Karpas-422 (cell line): Measurements from ENCODE around the gene RNASE3. TPM values are rescaled to one million over a fixed set of nuclear protein-coding genes. Genes with fewer than 3 reads are reported as not detected.
A peak's percentile ranks its signal among the peaks of the same experiment; 100 is the strongest.
"Not testable (repeated sequence)": the region's sequence is repeated elsewhere in the genome, so short reads cannot be mapped to it uniquely, and the experiment has no call there.

ENCODE experiments used
- DNase-seq: peaks from one replicate; pipeline ENCODE4 v3.0.0-alpha.2; 2015
- H2AFZ ChIP-seq: fragments of 200-600 bp; sonication (generic); 2 replicates; pipeline ENCODE4 v1.6.1; 2014; ENCODE audit warnings: antibody characterized with exemption, low read length, mixed read lengths
- H3K27ac ChIP-seq: fragments of 200-600 bp; sonication (generic); 2 replicates; pipeline ENCODE4 v1.5.1; 2014; ENCODE audit warnings: mild to moderate bottlenecking, low read length, moderate library complexity
- H3K27me3 ChIP-seq: fragments of 200-600 bp; sonication (generic); 2 replicates; pipeline ENCODE4 v1.6.1; 2014; ENCODE audit warnings: low read length, mixed read lengths
- H3K36me3 ChIP-seq: fragments of 200-600 bp; sonication (generic); 2 replicates; pipeline ENCODE4 v1.6.1; 2014; ENCODE audit warnings: low read length, mixed read lengths; ENCODE audit not compliant: insufficient read depth
- H3K4me1 ChIP-seq: fragments of 200-600 bp; sonication (generic); 2 replicates; pipeline ENCODE4 v1.6.1; 2014; ENCODE audit warnings: mild to moderate bottlenecking, low read length, mixed read lengths
- H3K4me2 ChIP-seq: fragments of 200-600 bp; sonication (generic); 2 replicates; pipeline ENCODE4 v1.6.1; 2014; ENCODE audit warnings: low read length, low read depth, mild to moderate bottlenecking; ENCODE audit not compliant: poor library complexity, severe bottlenecking
- H3K4me3 ChIP-seq: fragments of 200-600 bp; sonication (generic); 2 replicates; pipeline ENCODE4 v1.5.1; 2014; ENCODE audit warnings: mild to moderate bottlenecking, antibody characterized with exemption, low read length, mixed read lengths
- H3K79me2 ChIP-seq: fragments of 200-600 bp; sonication (generic); 2 replicates; pipeline ENCODE4 v1.6.1; 2014; ENCODE audit warnings: mild to moderate bottlenecking, low read length, mixed read lengths
- H3K9ac ChIP-seq: fragments of 200-600 bp; sonication (generic); 2 replicates; pipeline ENCODE4 v1.6.0; 2014; ENCODE audit warnings: low read length
- H3K9me2 ChIP-seq: fragments of 200-600 bp; sonication (generic), shearing (Covaris generic); replicated peaks from 2 replicates; pipeline ENCODE4 v1.6.0; 2014; ENCODE audit warnings: mild to moderate bottlenecking, low read length, moderate library complexity; ENCODE audit not compliant: insufficient read depth
- H3K9me3 ChIP-seq: fragments of 300-700, 200-600 bp; sonication (generic); 2 replicates; pipeline ENCODE4 v1.6.1; 2014; ENCODE audit warnings: low read length, mixed read lengths
- H4K20me1 ChIP-seq: fragments of 200-600 bp; sonication (generic); 2 replicates; pipeline ENCODE4 v1.6.1; 2014; ENCODE audit warnings: mild to moderate bottlenecking, antibody characterized with exemption, low read length, low read depth; ENCODE audit not compliant: insufficient read depth
- total RNA-seq: library from RNA; depleted of rRNA; stranded (reverse); fragments of >200 nt; shearing (Covaris generic); gene quantifications from 2 replicates; pipeline ENCODE4 v1.2.3, GENCODE V29; 2014; ENCODE audit warnings: low replicate concordance

The RNASE3 gene
- total RNA-seq, 1 experiment from 2014 or later, result not detected

DNA sequence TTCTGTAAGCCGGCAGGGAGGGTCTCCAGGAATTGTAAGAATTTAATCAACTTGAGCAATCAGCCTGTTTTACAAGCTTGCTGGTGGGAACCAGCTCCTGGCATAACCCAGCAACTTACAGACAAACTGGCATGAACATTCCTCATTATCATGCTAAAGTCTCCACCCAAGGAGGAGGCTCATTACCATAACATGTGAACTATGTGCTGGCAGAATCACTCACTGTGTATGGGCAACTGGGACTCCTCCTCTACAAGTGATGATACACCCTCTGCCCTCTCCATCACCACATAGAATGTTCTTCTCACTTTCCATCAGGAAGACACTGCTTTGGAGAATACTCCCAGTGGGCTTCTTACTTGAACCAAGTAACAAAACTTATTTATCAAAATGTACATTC, 4.1 kb downstream of the RNASE3 start:
- H2AFZ ChIP-seq, H3K9me2 ChIP-seq, H3K9me3 ChIP-seq, H3K27ac ChIP-seq, H3K79me2 ChIP-seq, H3K27me3 ChIP-seq, H3K4me3 ChIP-seq, H3K36me3 ChIP-seq, H3K9ac ChIP-seq, H4K20me1 ChIP-seq, H3K4me1 ChIP-seq, DNase-seq, H3K4me2 ChIP-seq: not testable (repeated sequence)

DNA sequence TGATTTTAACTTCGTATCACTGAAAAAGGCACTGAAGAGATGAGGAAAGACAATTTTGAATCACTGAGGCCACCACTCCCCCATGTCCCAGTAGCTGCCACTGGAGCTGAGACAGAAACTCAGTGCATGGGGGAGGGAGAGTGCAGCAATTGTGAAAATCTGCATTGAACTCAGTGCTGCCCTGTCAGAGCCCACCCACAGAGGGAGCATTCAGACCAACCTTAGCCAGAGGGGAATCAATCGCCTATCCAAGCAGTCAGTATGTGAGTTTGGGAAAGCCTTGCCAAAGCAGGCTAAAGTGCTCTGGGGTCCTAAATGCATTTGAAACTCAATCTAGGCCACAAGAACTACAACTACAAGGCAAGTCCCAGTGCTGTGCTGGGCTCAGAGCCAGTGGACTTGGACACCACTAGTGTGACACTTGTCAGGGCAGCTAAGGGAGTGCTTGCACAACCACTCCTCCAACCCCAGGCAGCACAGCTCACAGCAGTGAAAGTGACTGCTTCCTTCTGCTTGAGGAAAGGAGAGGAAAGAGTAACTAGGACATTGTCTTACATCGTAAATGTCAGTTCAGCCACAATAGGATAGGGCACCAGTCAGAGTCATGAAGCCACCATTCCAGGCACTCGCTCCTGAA, 13.3 kb downstream of the RNASE3 start:
- no peak overlapping the region for H3K9ac ChIP-seq
- H3K4me1 ChIP-seq, result no peaks in the 10 kb centered on the region
- H3K79me2 ChIP-seq, result no peaks in the 10 kb centered on the region
- H3K4me3 ChIP-seq, result no peak overlapping the region
- no peaks in the 10 kb centered on the region for H3K9me2 ChIP-seq
- H3K27ac ChIP-seq, result no peak overlapping the region
- no peaks in the 10 kb centered on the region for H4K20me1 ChIP-seq
- no peak for DNase-seq
- no peaks in the 10 kb centered on the region for H3K36me3 ChIP-seq
- H3K27me3 ChIP-seq, result no peaks in the 10 kb centered on the region
- H2AFZ ChIP-seq, result no peak overlapping the region
- no peak overlapping the region for H3K4me2 ChIP-seq
- no peaks in the 10 kb centered on the region for H3K9me3 ChIP-seq

DNA sequence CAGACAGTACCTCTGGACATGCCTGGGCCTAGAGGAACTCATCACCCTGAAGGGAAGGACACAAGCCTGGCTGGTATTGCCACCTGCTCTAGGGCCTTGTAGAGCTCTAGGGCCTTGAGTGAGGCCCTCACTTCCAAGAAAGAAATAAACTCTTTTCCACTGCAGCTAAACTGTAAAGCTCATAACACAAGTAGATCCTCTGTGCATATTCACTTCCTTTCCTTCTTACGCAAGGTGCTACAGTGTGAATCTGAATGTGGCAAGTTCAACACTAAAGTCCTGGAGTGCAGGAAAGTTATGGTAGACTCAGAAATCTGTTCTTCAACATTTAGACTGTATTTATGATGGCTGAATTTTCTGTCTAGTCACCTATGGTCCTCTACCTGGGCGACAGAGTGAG, 14.5 kb downstream of the RNASE3 start:
- Histone ChIP-seq H3K9me3 (no peaks in the 10 kb centered on the region), H3K79me2 (no peaks in the 10 kb centered on the region), H3K4me1 (no peaks in the 10 kb centered on the region), H3K27me3 (no peaks in the 10 kb centered on the region), H4K20me1 (no peaks in the 10 kb centered on the region), H3K4me2 (no peak overlapping the region), H3K9me2 (no peaks in the 10 kb centered on the region), H2AFZ (no peak overlapping the region), H3K27ac (no peak overlapping the region), H3K4me3 (no peak overlapping the region), H3K9ac (no peak overlapping the region), H3K36me3 (no peaks in the 10 kb centered on the region)
- no peak for DNase-seq

DNA sequence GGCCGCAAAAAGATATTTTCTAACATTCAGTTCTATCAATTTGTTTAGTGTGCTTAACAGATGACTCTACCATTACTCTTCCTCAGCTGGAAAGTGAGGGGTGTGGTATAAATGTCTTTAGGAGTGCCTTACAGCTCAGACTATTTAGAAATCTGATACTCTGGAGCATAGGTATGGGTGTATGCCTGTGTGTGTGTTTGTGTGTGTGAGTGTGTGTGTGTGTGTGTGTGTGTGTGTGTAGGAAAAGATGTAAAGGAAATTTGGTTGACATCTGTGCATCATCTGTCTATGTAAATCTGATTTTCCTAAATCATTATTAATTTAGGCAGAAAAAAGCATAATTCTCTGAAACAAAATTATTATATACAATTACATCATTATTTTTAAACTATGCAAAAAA, 16.0 kb downstream of the RNASE3 start:
- no peaks in the 10 kb centered on the region for H3K27me3 ChIP-seq
- H3K4me3 ChIP-seq, result no peak overlapping the region
- no peak overlapping the region for H3K27ac ChIP-seq
- H3K9ac ChIP-seq, result no peak overlapping the region
- H3K9me2 ChIP-seq, result no peaks in the 10 kb centered on the region
- no peak overlapping the region for H3K4me2 ChIP-seq
- no peaks in the 10 kb centered on the region for H3K4me1 ChIP-seq
- no peaks in the 10 kb centered on the region for H3K9me3 ChIP-seq
- H4K20me1 ChIP-seq, result no peaks in the 10 kb centered on the region
- no peak overlapping the region for H2AFZ ChIP-seq
- no peak for DNase-seq
- H3K36me3 ChIP-seq, result no peaks in the 10 kb centered on the region
- no peaks in the 10 kb centered on the region for H3K79me2 ChIP-seq

DNA sequence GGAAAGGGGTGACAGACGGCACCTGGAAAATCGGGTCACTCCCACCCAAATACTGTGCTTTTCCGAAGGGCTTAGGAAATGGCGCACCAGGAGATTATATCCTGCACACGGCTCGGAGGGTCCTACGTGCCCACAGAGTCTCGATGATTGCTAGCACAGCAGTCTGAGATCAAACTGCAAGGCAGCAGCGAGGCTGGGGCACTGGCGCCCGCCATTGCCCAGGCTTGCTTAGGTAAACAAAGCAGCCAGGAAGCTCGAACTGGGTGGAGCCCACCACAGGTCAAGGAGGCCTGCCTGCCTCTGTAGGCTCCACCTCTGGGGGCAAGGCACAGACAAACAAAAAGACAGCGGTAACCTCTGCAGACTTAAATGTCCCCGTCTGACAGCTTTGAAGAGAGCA, 19.6 kb downstream of the RNASE3 start:
- H3K4me2 ChIP-seq, H3K36me3 ChIP-seq, DNase-seq: not testable (repeated sequence)

DNA sequence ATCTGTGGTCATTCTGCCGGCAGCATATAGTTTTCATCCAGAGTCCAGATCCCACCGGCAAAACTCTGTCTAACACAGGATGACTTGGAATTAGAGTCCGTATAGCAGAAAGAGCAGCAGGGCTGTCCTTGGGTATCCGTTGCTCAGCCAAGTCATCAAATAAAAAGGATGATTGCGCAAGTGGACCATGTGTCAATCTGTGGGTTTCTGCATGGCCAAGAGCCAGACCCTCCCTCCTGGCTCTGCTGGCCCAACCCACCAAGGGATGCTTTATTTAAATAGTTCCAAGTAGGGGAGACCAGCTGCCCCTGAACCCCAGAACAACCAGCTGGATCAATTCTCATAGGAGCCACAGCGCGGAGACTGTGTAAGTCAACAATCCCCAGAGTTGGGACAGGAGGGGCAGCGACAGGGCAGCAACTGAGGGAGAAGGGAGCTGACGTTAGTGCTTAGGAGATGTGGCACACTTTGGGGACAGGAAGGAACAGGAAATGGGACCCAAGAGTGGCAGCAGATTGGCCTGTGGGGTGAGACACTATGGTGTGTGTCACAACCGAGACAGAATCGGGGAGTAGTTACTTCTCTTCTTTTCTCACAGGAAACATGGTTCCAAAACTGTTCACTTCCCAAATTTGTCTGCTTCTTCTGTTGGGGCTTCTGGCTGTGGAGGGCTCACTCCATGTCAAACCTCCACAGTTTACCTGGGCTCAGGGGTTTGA, 28.0 kb downstream of the RNASE3 start:
- H3K4me3 ChIP-seq, H3K4me2 ChIP-seq, H3K9ac ChIP-seq, DNase-seq, H3K4me1 ChIP-seq, H2AFZ ChIP-seq, H3K27ac ChIP-seq, H3K79me2 ChIP-seq, H4K20me1 ChIP-seq, H3K36me3 ChIP-seq, H3K9me3 ChIP-seq, H3K27me3 ChIP-seq, H3K9me2 ChIP-seq: not testable (repeated sequence)

More for the DNA sequence above, 19.6 kb downstream of the RNASE3 start:
- H3K4me1 ChIP-seq, H3K9me3 ChIP-seq, H4K20me1 ChIP-seq, H2AFZ ChIP-seq, H3K4me3 ChIP-seq, H3K27ac ChIP-seq, H3K9me2 ChIP-seq, H3K79me2 ChIP-seq, H3K27me3 ChIP-seq, H3K9ac ChIP-seq: not testable (repeated sequence)

DNA sequence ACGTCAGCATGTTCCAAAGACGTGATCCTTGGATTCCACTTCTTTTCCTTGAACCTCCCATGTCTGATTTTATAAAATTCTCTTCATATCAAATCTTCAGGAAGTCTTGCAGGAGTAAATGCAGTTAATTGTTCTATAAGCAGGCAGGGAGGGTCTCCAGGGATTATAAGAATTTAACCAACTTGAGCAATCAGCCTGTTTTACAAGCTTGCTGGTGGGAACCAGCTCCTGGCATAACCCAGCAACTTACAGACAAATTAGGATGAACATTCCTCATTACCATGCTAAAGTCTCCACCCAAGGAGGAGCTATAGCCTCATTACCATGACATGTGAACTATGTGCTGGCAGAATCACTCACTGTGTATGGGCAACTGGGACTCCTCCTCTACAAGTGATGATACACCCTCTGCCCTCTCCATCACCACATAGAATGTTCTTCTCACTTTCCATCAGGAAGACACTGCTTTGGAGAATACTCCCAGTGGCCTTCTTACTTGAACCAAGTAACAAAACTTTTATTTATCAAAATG, 32.6 kb downstream of the RNASE3 start:
- H3K4me3 ChIP-seq, H4K20me1 ChIP-seq, H3K4me1 ChIP-seq, H3K9me3 ChIP-seq, H3K79me2 ChIP-seq, H3K27ac ChIP-seq, H3K9ac ChIP-seq, H3K9me2 ChIP-seq, H3K27me3 ChIP-seq, DNase-seq, H2AFZ ChIP-seq, H3K4me2 ChIP-seq, H3K36me3 ChIP-seq: not testable (repeated sequence)

DNA sequence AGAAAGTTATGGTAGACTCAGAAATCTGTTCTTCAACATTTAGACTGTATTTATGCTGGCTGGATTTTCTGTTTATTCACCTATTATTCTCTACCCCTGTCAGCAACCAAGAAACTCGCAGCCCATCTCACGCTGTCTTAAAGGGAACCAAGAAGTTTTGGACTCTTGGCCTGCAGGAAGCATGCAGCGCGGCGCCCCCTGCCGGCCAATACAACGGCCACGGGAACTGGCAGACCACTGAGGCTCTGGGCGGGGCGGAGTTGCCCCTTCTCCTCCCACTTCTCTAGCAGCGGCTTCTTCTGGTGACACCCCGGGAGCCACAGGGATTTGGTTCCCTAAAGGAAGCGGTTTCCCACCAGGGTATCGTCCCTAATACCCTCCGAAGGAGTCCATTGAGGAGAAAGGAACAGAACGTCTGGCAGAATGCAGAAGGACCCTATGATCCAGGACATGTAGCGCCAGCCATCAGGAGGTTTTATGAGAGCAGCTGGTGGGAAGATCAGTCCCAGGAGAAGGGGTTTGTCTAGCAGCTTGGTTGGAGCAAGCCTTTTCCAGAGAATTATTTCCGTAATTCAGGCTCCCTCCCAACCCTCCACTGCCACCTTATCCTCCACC, 43.1 kb downstream of the RNASE3 start:
- peak; percentile 93 for DNase-seq
- Histone ChIP-seq H3K36me3 (no peaks in the 10 kb centered on the region), H3K4me1 (peaks cover 6% of the 10 kb centered on the region; the same call in 1 of the 2 replicates), H3K9me3 (no peaks in the 10 kb centered on the region), H3K4me2 (no peak overlapping the region), H2AFZ (no peak overlapping the region), H3K4me3 (no peak overlapping the region), H3K9me2 (no peaks in the 10 kb centered on the region), H3K27me3 (no peaks in the 10 kb centered on the region), H3K9ac (no peak overlapping the region), H3K27ac (no peak overlapping the region), H3K79me2 (no peaks in the 10 kb centered on the region), H4K20me1 (0 out of 2 replicates have a peak, but pooled peaks cover 4% of the 10 kb centered on the region)
